NCI-H2107 treated with DMSO at 0.1 percent for 48 hours (cell line): ENCODE measurements around the gene TRIP11.

Experiments
- DNase-seq: peaks from one replicate; lab custom pipeline; 2025; ENCODE audit not compliant: unreplicated experiment; lab: John Stamatoyannopoulos, UW

TRIP11 gene

DNA sequence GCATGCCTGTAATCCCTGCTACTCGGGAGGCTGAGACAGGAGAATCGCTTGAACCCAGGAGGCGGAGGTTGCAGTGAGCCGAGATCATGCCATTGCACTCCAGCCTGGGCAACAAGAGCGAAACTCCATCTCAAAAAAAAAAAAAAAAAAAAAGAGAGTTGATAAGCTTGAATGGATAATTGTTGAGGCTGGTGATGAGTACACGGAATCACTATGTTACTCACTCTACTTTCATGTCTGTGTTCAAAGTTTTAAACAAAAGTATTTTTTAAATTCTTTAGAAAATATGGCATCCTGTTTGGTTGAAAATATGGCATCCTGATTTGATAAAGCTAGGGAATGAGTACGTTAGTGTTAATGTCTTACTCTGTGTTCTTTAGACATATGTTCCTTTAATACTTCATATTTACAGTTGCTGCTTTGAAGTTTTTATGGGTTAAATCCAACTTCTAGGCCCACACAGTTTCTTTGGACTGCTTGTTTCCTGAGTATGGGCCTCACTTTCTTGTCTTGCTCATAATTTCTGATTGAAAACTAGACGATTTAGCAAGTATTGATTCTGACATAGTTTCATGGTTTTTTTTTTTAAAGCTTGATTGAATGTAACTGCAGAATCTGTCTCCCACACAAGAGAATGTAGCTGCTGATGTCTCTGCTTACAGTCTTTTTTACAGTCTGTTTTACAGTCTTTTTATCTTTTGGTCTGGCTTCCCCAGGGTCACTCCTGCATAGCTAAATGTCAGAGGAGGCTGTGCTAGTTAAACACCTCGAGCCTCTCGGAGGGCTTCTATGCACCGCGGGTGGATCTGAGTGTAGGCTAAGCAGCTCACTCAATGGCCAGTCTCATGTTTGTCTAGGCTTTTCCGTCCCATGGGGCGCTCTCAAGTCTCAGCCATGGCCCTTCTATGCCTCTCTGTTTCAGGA lies 78.3 kb downstream of the TRIP11 start:
- no peak for DNase-seq

GRCh38 chr14:91957876-91958313 lies 82.0 kb downstream of the TRIP11 start:
- DNase-seq = no peak

DNA sequence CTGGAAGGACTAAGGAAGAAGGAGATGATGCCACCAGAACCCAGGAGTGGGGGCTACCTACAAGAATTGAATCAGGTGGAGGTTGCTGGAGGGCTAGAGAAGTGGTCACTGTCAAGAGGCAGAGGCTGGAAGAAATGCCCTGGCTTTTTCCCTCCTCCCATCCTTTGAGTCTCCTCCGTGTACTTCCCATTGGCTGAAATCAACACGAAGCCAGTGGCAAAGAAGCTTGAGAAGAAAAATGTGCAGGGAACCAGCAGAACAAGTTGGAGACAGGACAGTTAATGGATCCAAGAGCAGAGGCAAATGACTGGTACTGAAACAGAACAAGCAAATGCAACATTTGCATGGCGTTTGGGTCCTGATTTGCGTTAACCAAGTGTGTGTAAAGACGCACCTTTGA lies 83.2 kb downstream of the TRIP11 start:
- no peak for DNase-seq

- no peak for DNase-seq
These were observed 84.7 kb downstream of the TRIP11 start for GRCh38 chr14:91955168-91955567.

DNA sequence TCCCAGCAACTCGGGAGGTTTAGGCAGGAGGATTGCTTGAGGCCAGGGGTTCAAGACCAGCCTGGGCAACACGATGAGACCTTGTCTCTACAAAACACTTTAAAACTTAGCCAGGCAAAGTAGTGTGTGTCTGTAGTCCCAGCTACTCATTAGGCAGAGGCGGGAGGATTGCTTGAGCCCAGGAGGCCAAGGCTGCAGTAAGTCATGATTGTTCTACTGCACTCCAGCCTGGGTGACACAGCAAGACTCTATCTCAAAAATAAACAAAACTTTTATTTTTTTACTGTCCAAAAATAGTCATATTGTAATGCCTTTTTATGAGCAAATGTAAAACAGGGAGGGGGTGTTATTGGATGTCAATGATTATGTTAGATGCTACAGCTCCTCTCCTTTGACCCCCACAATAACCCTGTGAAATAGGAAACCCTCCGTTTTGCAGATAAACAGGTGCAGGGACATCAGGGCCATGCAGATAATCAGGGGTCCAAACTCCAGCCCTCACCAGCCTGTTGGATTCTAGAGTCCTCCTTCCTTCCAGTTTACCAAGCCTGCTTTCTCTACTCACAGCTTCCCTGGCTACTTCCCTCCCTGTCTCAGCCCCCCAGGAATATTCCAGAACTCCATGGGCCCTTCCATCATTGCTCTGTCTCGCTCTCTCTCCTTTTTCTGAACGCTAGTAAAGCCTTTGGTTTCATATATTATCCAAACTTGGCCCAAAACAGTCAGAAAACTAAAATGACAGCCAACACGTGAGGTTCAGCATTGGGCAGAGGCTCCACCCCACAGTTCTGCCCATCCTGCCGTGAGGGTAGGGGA lies 86.5 kb downstream of the TRIP11 start:
- no peak for DNase-seq

DNA sequence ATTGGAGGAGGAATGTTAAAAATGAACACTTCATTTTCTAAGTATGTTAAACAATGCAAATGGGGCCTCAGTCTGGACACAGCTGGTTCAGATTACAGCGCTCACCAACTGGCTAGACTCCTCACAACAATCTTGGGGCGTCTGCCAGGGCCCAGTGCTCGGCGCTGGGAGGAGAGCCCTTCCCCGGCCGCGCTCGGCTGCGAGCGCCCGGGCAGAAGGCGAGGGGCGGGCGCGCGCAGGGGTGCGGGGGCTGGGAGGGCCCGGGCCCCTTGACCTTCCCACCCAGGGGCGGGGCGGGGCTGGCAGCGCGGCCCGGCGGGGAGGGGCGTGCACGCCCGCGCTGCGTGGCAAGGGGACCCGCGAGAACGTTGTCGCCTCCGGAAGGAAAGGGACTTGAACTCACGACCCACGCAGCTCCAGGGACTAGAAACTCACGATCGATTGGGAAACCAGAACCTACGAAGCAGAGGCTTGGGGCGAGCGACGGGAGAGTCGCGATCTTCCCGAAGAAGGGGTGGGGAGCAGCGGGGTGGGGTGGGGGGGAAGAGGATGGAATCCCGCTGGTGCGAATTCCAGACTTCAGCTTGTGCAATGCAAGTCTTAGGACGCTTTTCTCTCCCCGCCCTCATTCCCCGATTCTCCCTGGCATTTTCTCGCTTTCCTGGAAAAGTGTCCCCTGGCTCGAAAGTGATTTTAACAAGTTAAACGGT lies 92.2 kb downstream of the TRIP11 start, which contains the start of gene FBLN5:
Gene FBLN5, minus strand, starts transcription at position 220 of the 710 bp plus-strand sequence. CDS start 465 bp downstream, outside the sequence.
- peak; percentile 2 for DNase-seq

GRCh38 chr14:91946622-91947474 lies 93.0 kb downstream of the TRIP11 start:
- no peak for DNase-seq

DNA sequence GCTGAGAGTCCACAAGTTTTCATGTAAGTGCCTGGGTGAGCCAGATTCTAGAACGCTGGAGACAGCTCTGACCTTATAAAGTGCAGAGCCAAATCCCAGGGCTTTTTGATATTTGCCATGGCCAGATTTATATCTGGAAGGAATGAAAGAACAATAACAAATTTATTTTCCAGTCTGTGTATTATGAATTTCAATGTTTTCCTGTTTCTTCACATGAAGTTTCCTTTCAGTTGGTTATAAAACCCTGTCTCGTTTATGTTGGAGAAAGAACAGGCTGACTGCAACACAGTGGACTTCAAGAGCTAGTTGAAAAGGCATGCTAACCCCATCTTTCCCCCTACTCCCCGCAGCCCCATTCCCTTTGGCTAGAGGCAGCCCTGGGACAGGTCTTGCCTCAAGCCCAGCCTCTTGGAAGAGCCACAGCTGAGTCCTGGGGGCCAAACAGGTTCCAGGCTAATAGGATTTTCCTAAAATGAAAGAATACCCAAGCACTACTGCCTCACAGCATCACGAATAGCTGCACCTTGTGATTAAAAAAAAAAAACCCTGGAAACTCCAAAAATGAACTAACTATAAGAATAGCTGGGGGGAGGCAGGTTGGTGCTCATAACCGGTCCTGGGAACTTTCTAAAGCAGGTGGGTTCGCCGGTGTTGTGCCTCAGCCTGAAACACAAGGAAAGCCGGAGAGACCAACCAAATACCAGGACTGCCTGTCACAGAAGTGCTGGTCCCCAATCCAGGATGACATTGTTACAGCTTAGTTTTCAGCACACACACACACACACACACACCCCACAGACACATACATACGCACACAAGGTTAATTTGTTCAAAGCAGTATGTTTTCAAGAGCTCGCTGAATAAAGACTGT lies 93.9 kb downstream of the TRIP11 start:
- DNase-seq = no peak

DNA sequence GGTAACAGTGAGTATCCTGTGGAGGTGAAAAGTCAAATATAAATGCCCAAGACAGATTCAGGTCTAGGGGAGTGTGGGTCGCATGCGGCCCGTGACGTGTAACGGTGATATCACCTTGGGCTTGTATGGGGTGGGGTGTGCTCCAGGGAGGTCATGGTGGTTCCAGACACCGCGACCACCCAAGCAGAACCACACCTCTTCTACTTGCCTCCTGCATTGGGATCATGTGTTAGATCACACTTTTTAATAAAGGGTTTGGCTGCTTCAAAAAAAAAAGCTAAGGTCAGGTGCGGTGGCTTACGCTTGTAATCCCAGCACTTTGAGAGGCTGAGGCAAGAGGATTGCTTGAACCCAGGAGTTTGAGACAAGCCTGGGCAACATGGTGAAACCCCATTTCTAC lies 96.9 kb downstream of the TRIP11 start:
- DNase-seq = no peak

- no peak for DNase-seq
These were observed 97.7 kb downstream of the TRIP11 start for GRCh38 chr14:91942128-91942527.

DNA sequence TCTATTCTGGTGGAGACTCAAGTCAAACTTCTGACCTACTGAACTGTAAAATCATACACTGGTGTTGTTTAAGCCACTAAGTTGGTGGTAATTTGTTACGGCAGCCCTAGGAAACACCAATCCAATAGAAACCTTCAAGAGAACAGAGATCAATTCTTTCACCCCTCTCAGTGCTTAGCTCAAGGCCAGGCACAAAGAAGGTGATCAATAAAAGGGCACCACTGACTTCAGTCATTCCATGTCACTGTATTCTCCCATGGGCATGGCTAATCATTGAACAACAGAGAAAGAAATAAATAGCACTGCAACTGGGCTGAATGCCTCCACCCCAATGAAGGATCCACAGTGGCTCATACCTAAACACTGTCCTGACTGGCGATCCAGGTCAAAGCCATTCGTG lies 99.7 kb downstream of the TRIP11 start:
- DNase-seq = no peak

- no peak for DNase-seq
These were observed 104.3 kb downstream of the TRIP11 start for GRCh38 chr14:91935586-91935985.

DNA sequence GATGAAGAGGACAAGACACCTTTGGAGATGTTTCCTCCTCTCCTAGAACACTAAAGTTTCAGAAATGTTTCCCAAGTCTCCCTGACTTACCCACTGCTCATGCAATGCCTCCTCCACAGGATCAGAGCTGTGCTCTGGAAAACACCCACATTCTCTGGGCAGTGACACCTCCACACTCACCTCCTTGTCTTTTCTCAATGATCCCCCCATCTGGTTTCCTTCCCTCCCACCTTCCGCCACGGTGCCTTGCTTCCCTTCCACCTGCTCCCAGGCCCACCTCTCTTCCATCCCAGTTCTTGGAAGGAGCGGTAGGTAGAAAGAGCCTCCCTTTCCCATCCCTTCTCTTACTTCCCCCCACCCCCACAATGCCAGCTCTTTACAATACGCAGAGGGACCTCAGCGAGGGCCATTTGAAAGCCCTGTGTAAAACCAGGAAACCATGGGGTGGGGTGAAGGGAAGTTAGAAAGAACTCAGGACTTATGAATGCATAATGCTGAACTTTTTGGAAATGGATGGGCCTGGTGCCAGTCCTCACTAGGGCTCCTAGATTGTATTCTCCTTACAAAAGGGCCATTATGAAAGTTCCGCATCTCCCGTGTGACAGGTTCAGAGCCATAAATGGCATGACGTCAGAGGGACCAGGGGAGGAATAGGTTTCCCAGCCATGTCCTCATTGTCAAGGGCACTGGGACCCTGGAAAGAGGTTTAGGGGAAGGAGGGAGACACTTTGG lies 105.1 kb downstream of the TRIP11 start:
- no peak for DNase-seq

DNA sequence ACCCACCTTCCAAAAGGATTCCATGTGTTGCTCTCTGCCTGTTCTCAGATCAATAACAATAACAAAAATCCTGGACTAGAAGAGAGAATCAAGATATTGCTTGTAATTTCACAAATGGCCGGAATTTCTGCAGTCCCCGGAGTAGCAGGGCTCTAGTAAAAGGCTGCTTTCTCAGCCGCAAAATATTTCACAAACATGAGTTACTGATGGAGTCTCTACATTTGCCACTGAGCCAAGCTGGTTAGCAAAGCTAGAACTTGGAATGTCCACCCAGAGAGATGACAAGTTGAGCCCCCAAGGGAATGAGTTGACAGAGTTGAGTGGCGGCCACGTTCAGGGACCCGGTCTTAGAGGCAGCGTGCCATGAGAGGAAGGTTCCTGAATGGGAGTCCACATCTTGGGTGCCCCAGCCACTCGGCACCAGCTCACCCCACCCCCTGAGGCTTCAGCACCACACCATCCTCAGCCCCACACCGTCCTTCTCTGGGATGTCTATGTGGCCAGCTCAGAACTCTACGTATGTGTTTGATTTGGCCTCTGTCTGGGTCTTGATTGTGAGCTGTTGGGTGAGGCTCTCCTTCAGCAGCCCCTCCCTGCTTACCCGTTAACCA lies 108.3 kb downstream of the TRIP11 start:
- DNase-seq = no peak

- no peak for DNase-seq
These were observed 110.2 kb downstream of the TRIP11 start for GRCh38 chr14:91929700-91930099.

- DNase-seq = no peak
These were observed 112.1 kb downstream of the TRIP11 start for GRCh38 chr14:91927800-91928199.

DNA sequence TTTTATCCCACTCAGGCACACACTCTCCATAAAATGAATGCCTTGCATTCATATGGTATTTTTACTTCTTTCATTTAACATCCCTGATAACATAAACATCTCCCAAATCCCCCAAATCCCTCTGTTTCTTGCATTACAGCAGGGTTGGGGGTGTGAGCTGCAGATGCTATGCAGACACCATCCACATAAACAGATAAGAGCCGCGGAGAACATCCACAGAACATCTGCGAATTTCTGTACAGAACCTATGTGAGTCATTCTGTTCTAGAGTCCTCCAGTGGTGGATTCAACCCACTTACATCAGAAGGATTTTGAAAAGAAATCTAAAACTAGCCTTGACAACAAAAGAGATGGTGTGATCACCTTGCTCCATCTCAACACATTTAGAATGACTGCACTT lies 112.7 kb downstream of the TRIP11 start:
- DNase-seq = no peak
